NCI-H2171 treated with DMSO at 0.1 percent for 48 hours (cell line): Measurements from ENCODE around the gene COPZ2.
A peak's percentile ranks its signal among the peaks of the same experiment; 100 is the strongest.
"Not testable (repeated sequence)": the region's sequence is repeated elsewhere in the genome, so short reads cannot be mapped to it uniquely, and the experiment has no call there.

ENCODE experiments used
- DNase-seq: peaks from one replicate; lab custom pipeline; 2025; lab: John Stamatoyannopoulos, UW

Gene COPZ2

GRCh38 chr17:48028736-48029135 lies 8.9 kb downstream of the COPZ2 start:
- no peak for DNase-seq

- no peak for DNase-seq
Observed at GRCh38 chr17:48027322-48027981, 10.1 kb downstream of the COPZ2 start.

GRCh38 chr17:48026502-48027321 lies 10.9 kb downstream of the COPZ2 start:
- peak; percentile 82 for DNase-seq

GRCh38 chr17:48025904-48026501 lies 11.6 kb downstream of the COPZ2 start:
- peak; percentile 16 for DNase-seq

GRCh38 chr17:48025040-48025903 lies 12.3 kb downstream of the COPZ2 start:
- peak; percentile 96 for DNase-seq

- DNase-seq = peak; percentile 62
Observed at GRCh38 chr17:48024149-48025039, 13.2 kb downstream of the COPZ2 start.

GRCh38 chr17:48023400-48024148 lies 14.0 kb downstream of the COPZ2 start:
- peak; percentile 83 for DNase-seq

GRCh38 chr17:48022901-48023300 lies 14.7 kb downstream of the COPZ2 start:
- no peak for DNase-seq

- DNase-seq = no peak
Observed at GRCh38 chr17:48021934-48022333, 15.7 kb downstream of the COPZ2 start.

GRCh38 chr17:48017817-48018158 lies 19.8 kb downstream of the COPZ2 start:
- not testable (repeated sequence) for DNase-seq

- DNase-seq = no peak
Observed at GRCh38 chr17:48016112-48016511, 21.5 kb downstream of the COPZ2 start.

GRCh38 chr17:48014595-48015111 lies 22.9 kb downstream of the COPZ2 start:
- DNase-seq = peak; percentile 97

GRCh38 chr17:48013876-48014594 lies 23.6 kb downstream of the COPZ2 start:
- DNase-seq = no peak

GRCh38 chr17:48012654-48013053 lies 24.9 kb downstream of the COPZ2 start:
- peak; percentile 52 for DNase-seq

GRCh38 chr17:48012151-48012520 lies 25.5 kb downstream of the COPZ2 start:
- DNase-seq = peak; percentile 94

- DNase-seq = peak; percentile 80
Observed at GRCh38 chr17:48011405-48012150, 26.0 kb downstream of the COPZ2 start.

GRCh38 chr17:48010193-48010592 lies 27.4 kb downstream of the COPZ2 start:
- DNase-seq = no peak

GRCh38 chr17:48006936-48007709 lies 30.5 kb downstream of the COPZ2 start:
- no peak for DNase-seq
